Endothelial cell of hepatic sinusoid (primary cell): ENCODE results near the gene OSBPL3.

Source experiments
- in situ Hi-C: cut with HindIII; loops from 2 replicates; pipeline ENCODE4 v1.10.0; 2017; ENCODE audit warnings: low sequenced_read_pairs

OSBPL3 gene

DNA sequence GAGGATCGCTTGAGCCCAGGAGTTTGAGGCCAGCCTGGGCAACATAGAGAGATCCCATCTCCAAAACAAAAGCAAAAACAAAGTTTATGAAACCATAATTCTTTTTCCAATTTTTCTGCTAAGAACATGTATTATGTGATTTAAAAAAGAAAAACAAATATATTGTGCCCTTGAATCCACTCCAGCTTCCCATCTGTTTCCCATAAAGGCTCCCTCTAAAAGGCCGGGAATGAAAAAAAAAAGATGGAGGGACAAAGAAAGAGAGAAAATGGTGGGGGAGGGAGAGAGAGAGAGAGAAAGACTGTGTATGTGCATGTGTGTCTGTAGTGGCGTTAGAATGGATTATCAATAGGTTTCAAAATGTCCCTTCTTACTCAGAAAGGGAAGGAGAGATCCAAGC, 202.2 kb downstream of the OSBPL3 start:
- in situ Hi-C loops, result loop anchor here (5.0 kb wide), 1 partner anchor 51 kb away; no protein-coding TSS in a partner anchor

GRCh38 chr7:24773646-24774045, 206.3 kb downstream of the OSBPL3 start:
- in situ Hi-C loops, result no loop called here

DNA sequence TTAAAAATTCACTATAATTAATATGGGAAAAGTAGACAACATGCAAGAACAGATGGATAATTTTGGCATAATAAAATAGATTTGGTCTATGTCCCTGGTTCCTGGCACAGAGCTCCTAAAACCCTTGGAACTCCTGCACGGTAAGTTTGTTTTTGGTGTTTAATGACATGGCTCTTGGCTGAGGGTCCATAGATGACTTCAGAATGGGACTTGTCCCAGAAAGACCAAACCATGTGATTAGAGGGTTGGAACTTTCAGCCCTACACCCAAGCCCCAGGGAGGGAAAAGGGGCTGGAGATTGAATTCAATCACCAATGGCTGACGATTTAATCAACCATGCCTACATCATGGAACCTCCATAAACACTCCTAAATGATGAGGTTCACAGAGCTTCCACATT, 210.1 kb downstream of the OSBPL3 start:
- in situ Hi-C loops, result no loop called here

DNA sequence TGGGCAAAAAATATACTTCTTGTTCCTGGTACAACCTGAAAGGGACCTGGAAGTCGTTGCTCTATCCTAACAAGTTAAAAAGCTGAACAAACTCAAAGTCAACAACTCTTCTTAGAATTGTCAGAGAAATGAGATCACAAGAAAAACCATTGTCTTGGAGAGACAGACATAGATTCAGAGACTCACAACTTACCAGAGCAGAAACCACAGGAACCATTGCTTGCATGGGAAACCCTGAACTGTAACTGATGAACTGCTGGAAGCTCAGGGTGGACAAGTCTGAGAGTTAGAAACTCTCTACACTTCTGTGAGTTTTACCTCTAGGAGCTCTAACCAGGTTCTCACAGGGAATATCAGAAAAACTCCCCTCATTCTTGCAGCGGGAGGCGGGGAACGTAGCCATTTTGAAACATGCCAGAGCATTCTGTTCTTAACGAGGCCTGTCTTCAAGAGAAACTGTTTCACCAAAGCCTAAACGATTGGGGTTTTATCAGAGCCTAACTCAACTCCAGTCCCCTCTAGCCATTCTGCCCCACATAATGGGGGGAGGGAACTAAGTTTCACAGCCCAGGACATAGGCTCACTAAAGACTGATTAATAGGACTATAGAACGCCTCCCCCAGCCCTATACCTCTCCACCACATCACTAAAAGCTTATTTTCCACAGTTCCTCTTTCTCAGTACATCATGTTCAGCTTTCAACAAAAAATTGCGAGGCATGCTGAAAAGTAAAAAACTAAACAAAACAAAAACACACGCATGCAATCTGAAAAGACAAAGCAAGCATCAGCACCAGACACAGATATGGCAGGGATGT, 210.8 kb downstream of the OSBPL3 start:
- in situ Hi-C loops, result no loop called here

GRCh38 chr7:24767878-24768569, 212.0 kb downstream of the OSBPL3 start:
- in situ Hi-C loops, result no loop called here

- in situ Hi-C loops, result loop anchor here (5.0 kb wide), 1 partner anchor 47 kb away; no protein-coding TSS in a partner anchor
These were observed 214.8 kb downstream of the OSBPL3 start for GRCh38 chr7:24764972-24765744.

- in situ Hi-C loops, result loop anchor here (5.0 kb wide), 1 partner anchor 48 kb away; no protein-coding TSS in a partner anchor
These were observed 216.0 kb downstream of the OSBPL3 start for GRCh38 chr7:24764011-24764410.

DNA sequence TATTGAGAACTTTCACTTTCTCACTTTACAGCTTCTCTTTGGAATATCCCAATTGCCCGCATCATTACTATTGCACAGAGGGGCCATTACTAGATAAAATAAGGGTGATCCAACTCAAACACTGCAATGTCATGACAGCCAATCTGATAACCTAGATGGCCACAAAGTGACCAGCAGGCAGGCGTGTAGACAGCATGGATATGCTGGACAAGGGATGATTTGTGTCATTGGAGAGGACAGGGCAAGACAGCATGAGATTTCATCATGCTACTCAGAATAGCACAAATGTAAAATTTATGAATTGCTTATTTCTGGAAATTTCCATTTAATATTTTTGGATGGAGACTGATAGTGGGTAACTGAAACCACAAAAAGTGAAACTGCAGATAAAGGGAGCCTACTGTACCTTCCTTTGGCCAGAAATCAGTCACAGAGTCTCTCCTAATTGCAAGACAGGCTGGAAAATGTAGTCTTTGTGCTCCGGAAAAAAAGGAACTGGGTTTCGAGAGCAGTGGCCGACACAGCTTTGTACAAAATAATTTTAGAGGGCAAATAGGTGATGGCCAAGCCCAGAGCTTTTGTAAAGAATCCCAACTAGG, 216.6 kb downstream of the OSBPL3 start:
- in situ Hi-C loops, result loop anchor here (5.0 kb wide), 1 partner anchor 49 kb away; no protein-coding TSS in a partner anchor

DNA sequence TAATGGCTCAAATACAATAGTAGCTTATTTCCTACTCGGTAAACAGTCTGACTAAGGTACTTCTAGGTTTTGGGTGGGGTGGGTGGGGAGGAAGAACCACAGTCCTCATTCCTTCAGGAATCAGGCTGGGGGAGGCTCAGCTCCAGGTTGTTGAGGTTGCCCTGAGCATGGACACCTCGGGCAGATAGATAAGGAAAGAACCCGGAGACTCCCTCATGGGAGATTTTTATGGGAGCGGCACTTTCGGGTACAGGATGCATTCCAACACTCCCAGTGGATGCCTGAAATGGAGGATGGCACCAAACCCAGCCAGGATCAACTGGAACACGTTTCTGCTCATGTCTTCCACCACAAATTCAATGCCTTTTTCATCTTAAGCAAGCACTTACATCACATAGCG, 217.2 kb downstream of the OSBPL3 start:
- in situ Hi-C loops, result loop anchor here (5.0 kb wide), 1 partner anchor 50 kb away; no protein-coding TSS in a partner anchor

- in situ Hi-C loops, result loop anchor here (5.0 kb wide), 1 partner anchor 51 kb away; no protein-coding TSS in a partner anchor
These were observed 219.0 kb downstream of the OSBPL3 start for GRCh38 chr7:24760968-24761367.

- in situ Hi-C loops, result no loop called here
These were observed 222.4 kb downstream of the OSBPL3 start, which contains the start of gene GSDME for GRCh38 chr7:24757353-24758275. Gene GSDME, minus strand, starts transcription at chr7:24757464. Its CDS starts 7,690 bp downstream, at chr7:24749774.

GRCh38 chr7:24756545-24757352, 223.2 kb downstream of the OSBPL3 start:
- in situ Hi-C loops, result no loop called here

DNA sequence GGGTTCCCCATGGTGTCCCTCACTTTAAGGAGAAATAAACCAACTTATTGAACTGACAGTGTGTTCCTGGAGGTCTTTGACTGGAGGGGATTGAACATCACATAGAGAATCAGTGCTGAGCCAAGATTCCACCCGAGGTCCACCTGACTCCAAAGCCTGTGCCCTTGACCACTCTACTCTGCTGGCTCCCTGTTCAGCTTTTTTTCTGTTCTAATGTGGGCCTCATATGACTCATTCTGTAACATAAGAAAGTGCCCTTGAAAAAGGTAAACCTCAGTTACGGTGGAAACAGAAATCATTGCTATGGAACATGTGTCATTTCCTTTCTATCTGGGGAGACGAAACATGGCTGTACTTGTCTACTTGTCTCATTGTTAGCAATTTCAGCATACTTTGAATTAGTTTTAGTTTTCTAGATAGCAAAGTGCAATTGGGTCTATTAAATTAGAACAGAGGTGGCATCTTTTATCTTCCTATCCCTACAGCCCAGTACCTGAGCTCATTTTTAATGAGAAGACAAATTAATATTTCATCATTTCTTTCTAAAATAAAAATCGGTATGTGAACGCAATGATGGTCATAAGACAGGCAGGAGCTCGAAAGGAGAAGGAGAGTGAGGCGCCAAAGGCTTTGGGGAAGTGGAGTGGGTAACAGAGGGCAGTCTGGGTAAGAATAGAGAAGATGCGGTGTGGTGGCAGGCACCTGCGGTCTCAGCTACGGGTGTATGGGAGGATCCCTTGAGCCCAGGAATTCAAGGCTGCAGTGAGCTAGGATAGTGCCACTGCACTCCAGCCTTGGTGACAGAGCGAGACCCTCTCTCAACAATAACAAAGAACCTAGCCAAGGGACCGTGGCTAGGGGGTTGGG, 224.2 kb downstream of the OSBPL3 start:
- in situ Hi-C loops, result no loop called here

DNA sequence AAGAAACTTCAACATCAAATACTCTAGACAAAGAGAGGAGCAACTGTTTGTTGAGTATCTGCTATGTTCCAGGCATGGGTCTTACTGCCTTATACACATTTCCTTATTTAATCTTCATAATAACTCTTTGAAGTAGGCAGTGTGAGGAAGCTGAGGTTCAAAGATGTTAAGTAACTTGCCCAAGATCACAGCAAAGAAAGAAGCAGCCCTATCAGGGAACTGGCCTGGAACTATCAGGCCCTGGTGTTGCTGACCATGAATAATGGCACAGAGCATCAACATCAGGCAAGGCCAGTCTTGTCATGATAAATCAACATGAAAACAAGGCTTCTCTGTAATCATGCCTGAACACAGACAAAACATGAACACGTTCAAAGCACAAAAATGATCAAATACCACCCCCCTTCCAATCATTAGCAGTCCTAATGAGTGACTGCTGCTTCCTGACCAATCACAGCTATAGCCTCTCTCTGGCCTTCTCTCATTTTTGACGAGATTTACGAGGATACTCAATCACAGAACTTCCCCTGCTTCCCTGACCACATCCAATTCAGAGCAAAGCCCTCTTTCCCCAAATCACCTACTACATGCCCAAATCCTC, 225.0 kb downstream of the OSBPL3 start:
- in situ Hi-C loops, result no loop called here

DNA sequence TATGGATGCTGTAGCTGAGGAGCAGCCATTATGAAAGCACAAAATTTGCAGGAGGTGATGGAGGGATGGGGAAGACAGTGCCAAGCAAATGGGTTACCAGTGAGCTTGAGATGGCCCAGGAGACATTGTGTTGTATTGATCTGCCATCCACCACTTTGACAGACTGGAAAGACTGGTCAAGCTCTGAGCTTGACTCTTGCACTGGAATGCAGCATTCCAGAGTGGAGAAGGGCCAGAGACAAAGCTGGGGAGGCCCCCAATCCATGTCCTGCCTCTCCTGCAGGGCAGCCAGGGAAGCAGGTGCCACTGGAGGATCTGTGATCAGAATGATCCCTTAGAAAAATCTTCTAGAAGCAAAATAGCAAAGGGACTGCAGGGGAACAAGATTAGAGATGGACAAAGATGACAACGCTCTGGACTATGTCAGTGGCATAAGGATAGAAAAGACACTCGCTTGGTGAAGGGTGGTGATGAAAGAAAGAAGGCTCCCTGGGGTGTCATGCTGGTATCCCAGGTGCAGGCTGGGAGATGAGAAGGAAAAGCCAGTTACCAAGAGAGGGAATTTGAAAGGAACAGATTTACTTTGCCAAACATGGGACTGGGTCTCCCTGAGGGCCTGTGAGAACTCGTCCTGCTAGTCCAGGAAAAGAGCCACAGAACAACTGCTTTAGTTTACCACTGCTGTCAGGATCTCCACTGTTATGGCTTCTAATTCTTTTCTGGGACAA, 227.7 kb downstream of the OSBPL3 start:
- in situ Hi-C loops, result no loop called here

DNA sequence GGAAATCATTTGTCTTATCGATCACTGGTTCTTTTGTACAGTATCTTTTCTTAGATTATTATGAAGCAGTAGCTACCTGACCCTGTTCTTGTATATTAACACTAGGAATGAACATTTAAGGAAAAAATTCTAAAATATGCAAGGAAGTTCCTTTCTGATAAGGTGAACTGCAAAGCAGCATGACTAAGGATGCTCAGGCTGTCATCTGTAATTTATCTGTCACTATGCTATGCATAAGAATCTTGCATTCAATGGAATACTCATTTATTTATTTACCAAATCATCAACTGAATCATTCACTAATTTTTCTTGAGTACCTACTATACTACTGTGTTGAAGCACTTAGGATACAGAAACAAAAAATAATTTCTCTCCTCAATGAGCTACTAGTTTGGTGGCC, 228.5 kb downstream of the OSBPL3 start:
- in situ Hi-C loops, result no loop called here
